Measurements from ENCODE around the gene PYGM. TPM values are rescaled to one million over a fixed set of nuclear protein-coding genes. Genes with fewer than 3 reads are reported as not detected.

The PYGM gene
- total RNA-seq, 1 experiment from 2014 or later: 1.4 TPM

DNA sequence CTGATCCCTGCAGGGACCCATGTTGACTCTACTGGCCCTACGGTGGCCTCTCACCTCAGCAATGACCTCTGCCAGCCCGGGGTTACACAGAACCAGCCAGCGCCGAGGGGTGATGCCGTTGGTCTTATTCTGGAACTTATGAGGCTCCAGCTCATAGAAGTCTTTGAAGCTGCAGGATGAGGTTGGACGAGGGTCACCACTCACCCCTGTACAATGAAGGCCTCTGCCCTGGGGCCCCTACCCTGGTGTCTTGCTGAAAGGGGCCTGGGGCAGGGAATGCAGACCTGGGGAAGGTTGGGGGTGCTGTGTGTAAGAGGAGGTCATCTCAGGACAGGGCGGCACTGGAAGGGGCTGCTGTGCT is 6.8 kb downstream of the PYGM start:
- no peak overlapping the region for H3K4me3 ChIP-seq (ENCODE audit: low read depth, low read length)
- BruUV-seq (replicated peaks): no TSS peak
- TF ChIP-seq, protein P1, sequence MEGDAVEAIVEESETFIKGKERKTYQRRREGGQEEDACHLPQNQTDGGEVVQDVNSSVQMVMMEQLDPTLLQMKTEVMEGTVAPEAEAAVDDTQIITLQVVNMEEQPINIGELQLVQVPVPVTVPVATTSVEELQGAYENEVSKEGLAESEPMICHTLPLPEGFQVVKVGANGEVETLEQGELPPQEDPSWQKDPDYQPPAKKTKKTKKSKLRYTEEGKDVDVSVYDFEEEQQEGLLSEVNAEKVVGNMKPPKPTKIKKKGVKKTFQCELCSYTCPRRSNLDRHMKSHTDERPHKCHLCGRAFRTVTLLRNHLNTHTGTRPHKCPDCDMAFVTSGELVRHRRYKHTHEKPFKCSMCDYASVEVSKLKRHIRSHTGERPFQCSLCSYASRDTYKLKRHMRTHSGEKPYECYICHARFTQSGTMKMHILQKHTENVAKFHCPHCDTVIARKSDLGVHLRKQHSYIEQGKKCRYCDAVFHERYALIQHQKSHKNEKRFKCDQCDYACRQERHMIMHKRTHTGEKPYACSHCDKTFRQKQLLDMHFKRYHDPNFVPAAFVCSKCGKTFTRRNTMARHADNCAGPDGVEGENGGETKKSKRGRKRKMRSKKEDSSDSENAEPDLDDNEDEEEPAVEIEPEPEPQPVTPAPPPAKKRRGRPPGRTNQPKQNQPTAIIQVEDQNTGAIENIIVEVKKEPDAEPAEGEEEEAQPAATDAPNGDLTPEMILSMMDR (IDR thresholded peaks at IDR 0.05; ENCODE audit: insufficient read depth in 1 of 2, low read depth in 1 of 2, low read length in 1 of 2, severe bottlenecking in 1 of 2, unreplicated experiment in 1 of 2): no peak
- H3K4me1 Mint-ChIP-seq (ENCODE audit: low read depth, unreplicated experiment): no peaks in the 10 kb centered on the region
- intact Hi-C loops (cut with micrococcal nuclease; ENCODE audit: unreplicated experiment): no loop called here
- no peaks in the 10 kb centered on the region for H3K9me3 Mint-ChIP-seq (ENCODE audit: unreplicated experiment)
- H3K27ac Mint-ChIP-seq (ENCODE audit: unreplicated experiment): peak overlapping the region; percentile 35
- no peak for DNase-seq
- H3K36me3 Mint-ChIP-seq (ENCODE audit: insufficient read depth, unreplicated experiment): peaks cover 2% of the 10 kb centered on the region
- no peaks in the 10 kb centered on the region for H3K9me3 ChIP-seq
- no peaks in the 10 kb centered on the region for H3K27me3 ChIP-seq (replicated peaks; ENCODE audit: control insufficient read depth, insufficient read depth, low read length)
- CTCF ChIA-PET: no interaction called here
- POLR2A ChIA-PET: no interaction called here
- H3K4me3 Mint-ChIP-seq (ENCODE audit: unreplicated experiment): no peak overlapping the region
- H3K36me3 ChIP-seq (ENCODE audit: control insufficient read depth, insufficient read depth, low read length): no peaks in the 10 kb centered on the region
- H3K27me3 Mint-ChIP-seq (ENCODE audit: insufficient read depth, unreplicated experiment): no peaks in the 10 kb centered on the region
- H3K4me1 ChIP-seq: no peaks in the 10 kb centered on the region

DNA sequence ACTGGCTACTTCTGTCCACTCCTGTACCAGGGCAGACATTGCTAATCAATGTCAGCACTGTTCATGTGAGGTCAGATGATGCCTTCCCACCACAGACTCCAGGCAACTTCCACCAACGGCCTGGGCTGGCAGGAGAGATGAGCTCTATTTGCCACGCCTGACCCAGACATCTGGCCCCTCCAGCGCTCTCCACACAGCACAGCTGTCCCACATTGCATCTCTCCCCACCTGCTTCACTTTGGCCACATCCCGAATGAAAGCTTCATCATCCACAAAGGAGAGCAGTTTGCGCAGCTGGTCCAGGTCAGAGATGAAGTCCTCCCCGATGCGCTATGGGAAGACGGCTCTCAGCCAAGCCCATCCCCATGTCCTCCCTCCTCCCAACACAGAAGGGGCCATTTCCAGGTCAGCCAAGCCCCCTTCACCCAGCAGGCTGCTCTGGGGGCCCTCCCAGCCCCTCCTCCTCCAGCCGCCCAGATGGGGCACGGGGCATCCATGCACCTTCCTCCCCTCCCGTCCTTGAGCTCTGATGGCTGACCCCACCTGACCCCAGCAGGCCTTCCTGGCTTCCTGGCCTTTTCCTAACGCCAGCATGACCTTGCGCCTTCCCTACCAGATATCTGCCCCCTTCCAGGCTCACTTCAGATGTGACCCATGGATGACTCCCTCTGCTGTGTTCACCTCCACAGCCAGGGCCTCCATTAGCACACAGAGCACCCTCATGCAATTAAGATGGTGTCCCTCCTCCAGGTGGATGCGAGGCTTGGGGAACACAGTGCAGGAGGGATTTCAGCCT is 7.4 kb downstream of the PYGM start:
- no peak for DNase-seq
- Mint-ChIP-seq H3K4me1 (ENCODE audit: low read depth, unreplicated experiment) (no peaks in the 10 kb centered on the region), H3K36me3 (ENCODE audit: insufficient read depth, unreplicated experiment) (peaks cover 6% of the 10 kb centered on the region), H3K27ac (ENCODE audit: unreplicated experiment) (peak overlapping the region; percentile 35), H3K4me3 (ENCODE audit: unreplicated experiment) (no peak overlapping the region), H3K9me3 (ENCODE audit: unreplicated experiment) (no peaks in the 10 kb centered on the region), H3K27me3 (ENCODE audit: insufficient read depth, unreplicated experiment) (no peaks in the 10 kb centered on the region)
- Histone ChIP-seq H3K9me3 (no peaks in the 10 kb centered on the region), H3K27me3 (replicated peaks; ENCODE audit: control insufficient read depth, insufficient read depth, low read length) (no peaks in the 10 kb centered on the region), H3K4me1 (no peaks in the 10 kb centered on the region), H3K36me3 (ENCODE audit: control insufficient read depth, insufficient read depth, low read length) (no peaks in the 10 kb centered on the region), H3K4me3 (ENCODE audit: low read depth, low read length) (no peak overlapping the region)
- no TSS peak for BruUV-seq (replicated peaks)
- CTCF ChIA-PET: interaction anchor here (1.0 kb wide), 1 partner anchor 78 kb away, joined by 4 read pairs; no protein-coding TSS in a partner anchor
- TF ChIP-seq, protein P1 (IDR thresholded peaks at IDR 0.05; ENCODE audit: insufficient read depth in 1 of 2, low read depth in 1 of 2, low read length in 1 of 2, severe bottlenecking in 1 of 2, unreplicated experiment in 1 of 2): no peak
- intact Hi-C loops (cut with micrococcal nuclease; ENCODE audit: unreplicated experiment): no loop called here
- POLR2A ChIA-PET: interaction anchor here (0.9 kb wide), 1 partner anchor 26 kb away, joined by 7 read pairs; the partner anchor contains the start of gene SF1

DNA sequence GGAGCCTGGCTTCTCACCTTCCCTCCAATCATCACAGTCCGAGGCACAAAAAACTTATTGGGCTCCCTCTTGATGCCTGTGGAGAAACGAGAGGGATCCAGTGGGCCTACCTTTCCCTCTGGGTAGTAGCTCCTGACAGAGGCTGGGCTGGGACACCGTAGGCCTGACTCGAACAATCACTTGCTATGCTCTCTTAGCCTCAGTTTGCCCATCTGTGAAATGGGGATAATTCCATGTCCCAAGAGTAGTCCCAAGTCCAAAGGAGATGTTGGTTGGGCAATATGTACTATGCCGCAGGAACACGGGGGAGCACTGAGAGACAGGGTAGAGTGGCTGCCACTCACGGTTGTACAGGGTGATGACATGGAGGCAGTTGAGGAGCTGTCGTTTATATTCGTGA is 8.2 kb downstream of the PYGM start:
- Mint-ChIP-seq H3K36me3 (ENCODE audit: insufficient read depth, unreplicated experiment) (peaks cover 6% of the 10 kb centered on the region), H3K9me3 (ENCODE audit: unreplicated experiment) (no peaks in the 10 kb centered on the region), H3K4me1 (ENCODE audit: low read depth, unreplicated experiment) (no peaks in the 10 kb centered on the region), H3K4me3 (ENCODE audit: unreplicated experiment) (no peak overlapping the region), H3K27ac (ENCODE audit: unreplicated experiment) (no peak overlapping the region), H3K27me3 (ENCODE audit: insufficient read depth, unreplicated experiment) (no peaks in the 10 kb centered on the region)
- Histone ChIP-seq H3K36me3 (ENCODE audit: control insufficient read depth, insufficient read depth, low read length) (no peaks in the 10 kb centered on the region), H3K27me3 (replicated peaks; ENCODE audit: control insufficient read depth, insufficient read depth, low read length) (no peaks in the 10 kb centered on the region), H3K4me1 (no peaks in the 10 kb centered on the region), H3K4me3 (ENCODE audit: low read depth, low read length) (no peak overlapping the region), H3K9me3 (no peaks in the 10 kb centered on the region)
- TF ChIP-seq, protein P1 (IDR thresholded peaks at IDR 0.05; ENCODE audit: insufficient read depth in 1 of 2, low read depth in 1 of 2, low read length in 1 of 2, severe bottlenecking in 1 of 2, unreplicated experiment in 1 of 2): no peak
- BruUV-seq (replicated peaks): no TSS peak
- intact Hi-C loops (cut with micrococcal nuclease; ENCODE audit: unreplicated experiment): no loop called here
- DNase-seq: no peak
- POLR2A ChIA-PET: interaction anchor here (0.9 kb wide), 1 partner anchor 27 kb away, joined by 7 read pairs; the partner anchor contains the start of gene SF1
- CTCF ChIA-PET: interaction anchor here (1.0 kb wide), 1 partner anchor 77 kb away, joined by 4 read pairs; no protein-coding TSS in a partner anchor

Data from Caco-2 (cell line).